ENCODE results near the gene RIT2. TPM values are rescaled to one million over a fixed set of nuclear protein-coding genes. Genes with fewer than 3 reads are reported as not detected.

The RIT2 gene
- polyA plus RNA-seq, 1 donor from 2014 or later: 1.1 TPM

DNA sequence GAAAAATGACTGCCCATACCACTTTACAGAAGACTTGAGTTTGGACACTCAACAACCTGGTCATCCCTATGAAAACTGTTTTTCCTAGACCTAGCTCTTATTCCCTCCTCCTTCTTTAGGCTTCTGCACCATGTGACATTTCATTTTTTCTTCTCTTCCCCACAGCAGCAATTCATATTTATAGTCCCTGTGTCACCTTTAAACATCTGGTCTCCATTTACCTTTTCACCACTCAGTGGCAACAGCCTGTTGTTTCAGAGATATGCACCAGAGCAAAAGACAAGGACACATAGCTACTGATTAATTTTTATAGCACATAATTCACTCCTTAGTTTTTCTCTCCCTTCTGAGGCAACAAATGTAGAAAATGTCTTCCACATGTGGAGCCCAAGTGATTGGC, 118.7 kb downstream of the RIT2 start:
- no peak overlapping the region for H3K9ac ChIP-seq (ENCODE audit: low read length)

DNA sequence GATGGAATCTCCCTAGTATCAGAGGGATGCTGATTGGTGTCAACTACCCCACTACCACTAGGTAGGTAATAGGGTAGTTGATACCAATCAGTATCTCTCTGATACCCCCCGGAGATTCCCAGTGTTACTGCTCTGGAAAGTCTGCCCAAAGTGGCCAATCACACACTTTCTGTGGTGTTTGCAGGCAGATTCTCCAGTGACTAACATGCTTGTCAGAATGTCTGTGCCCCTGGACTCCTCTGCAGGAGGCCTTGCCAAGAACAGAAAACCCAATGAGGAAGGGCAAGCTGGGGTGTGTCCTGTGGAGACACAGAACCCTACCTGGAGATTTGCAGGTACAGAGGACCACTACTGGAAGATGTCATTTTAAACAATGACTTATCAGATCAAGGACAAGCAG, 135.1 kb downstream of the RIT2 start:
- no peak overlapping the region for H3K9ac ChIP-seq (ENCODE audit: low read length)
- H3K4me2 ChIP-seq (ENCODE audit: low read length): no peak overlapping the region
- H3K9me2 ChIP-seq (ENCODE audit: insufficient read depth, low read length): no peaks in the 10 kb centered on the region
- H3K27me3 ChIP-seq (ENCODE audit: insufficient read depth, low read depth, low read length): no peaks in the 10 kb centered on the region
- no peak overlapping the region for H3K27ac ChIP-seq (ENCODE audit: low read length)
- H2AFZ ChIP-seq (ENCODE audit: low read depth, low read length): no peak overlapping the region
- TF ChIP-seq TAF1 (IDR thresholded peaks at IDR 0.05; ENCODE audit: low read depth) (no peak), RAD21 (conservative IDR thresholded peaks at IDR 0.05) (no peak), SMC3 (conservative IDR thresholded peaks at IDR 0.05; ENCODE audit: poor library complexity) (no peak), EZH2 (IDR thresholded peaks at IDR 0.05; ENCODE audit: borderline replicate concordance, insufficient read depth, low read length, poor library complexity, severe bottlenecking) (no peak), EP300 (conservative IDR thresholded peaks at IDR 0.05; ENCODE audit: poor library complexity, severe bottlenecking) (no peak), POLR2AphosphoS5 (IDR thresholded peaks at IDR 0.05) (no peak), MXI1 (conservative IDR thresholded peaks at IDR 0.05; ENCODE audit: poor library complexity, severe bottlenecking) (no peak)
- TF ChIP-seq, protein P1, sequence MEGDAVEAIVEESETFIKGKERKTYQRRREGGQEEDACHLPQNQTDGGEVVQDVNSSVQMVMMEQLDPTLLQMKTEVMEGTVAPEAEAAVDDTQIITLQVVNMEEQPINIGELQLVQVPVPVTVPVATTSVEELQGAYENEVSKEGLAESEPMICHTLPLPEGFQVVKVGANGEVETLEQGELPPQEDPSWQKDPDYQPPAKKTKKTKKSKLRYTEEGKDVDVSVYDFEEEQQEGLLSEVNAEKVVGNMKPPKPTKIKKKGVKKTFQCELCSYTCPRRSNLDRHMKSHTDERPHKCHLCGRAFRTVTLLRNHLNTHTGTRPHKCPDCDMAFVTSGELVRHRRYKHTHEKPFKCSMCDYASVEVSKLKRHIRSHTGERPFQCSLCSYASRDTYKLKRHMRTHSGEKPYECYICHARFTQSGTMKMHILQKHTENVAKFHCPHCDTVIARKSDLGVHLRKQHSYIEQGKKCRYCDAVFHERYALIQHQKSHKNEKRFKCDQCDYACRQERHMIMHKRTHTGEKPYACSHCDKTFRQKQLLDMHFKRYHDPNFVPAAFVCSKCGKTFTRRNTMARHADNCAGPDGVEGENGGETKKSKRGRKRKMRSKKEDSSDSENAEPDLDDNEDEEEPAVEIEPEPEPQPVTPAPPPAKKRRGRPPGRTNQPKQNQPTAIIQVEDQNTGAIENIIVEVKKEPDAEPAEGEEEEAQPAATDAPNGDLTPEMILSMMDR (IDR thresholded peaks at IDR 0.05; ENCODE audit: poor library complexity, severe bottlenecking): no peak
- TF ChIP-seq, protein P2, sequence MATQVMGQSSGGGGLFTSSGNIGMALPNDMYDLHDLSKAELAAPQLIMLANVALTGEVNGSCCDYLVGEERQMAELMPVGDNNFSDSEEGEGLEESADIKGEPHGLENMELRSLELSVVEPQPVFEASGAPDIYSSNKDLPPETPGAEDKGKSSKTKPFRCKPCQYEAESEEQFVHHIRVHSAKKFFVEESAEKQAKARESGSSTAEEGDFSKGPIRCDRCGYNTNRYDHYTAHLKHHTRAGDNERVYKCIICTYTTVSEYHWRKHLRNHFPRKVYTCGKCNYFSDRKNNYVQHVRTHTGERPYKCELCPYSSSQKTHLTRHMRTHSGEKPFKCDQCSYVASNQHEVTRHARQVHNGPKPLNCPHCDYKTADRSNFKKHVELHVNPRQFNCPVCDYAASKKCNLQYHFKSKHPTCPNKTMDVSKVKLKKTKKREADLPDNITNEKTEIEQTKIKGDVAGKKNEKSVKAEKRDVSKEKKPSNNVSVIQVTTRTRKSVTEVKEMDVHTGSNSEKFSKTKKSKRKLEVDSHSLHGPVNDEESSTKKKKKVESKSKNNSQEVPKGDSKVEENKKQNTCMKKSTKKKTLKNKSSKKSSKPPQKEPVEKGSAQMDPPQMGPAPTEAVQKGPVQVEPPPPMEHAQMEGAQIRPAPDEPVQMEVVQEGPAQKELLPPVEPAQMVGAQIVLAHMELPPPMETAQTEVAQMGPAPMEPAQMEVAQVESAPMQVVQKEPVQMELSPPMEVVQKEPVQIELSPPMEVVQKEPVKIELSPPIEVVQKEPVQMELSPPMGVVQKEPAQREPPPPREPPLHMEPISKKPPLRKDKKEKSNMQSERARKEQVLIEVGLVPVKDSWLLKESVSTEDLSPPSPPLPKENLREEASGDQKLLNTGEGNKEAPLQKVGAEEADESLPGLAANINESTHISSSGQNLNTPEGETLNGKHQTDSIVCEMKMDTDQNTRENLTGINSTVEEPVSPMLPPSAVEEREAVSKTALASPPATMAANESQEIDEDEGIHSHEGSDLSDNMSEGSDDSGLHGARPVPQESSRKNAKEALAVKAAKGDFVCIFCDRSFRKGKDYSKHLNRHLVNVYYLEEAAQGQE (IDR thresholded peaks at IDR 0.05; ENCODE audit: borderline replicate concordance): no peak
- H3K79me2 ChIP-seq (replicated peaks; ENCODE audit: insufficient read depth, low read length): no peaks in the 10 kb centered on the region
- H3K9me3 ChIP-seq (ENCODE audit: low read length): no peaks in the 10 kb centered on the region
- H4K20me1 ChIP-seq (ENCODE audit: insufficient read depth): no peaks in the 10 kb centered on the region
- H3K36me3 ChIP-seq (ENCODE audit: insufficient read depth, low read length): no peaks in the 10 kb centered on the region
- H3F3A ChIP-seq (ENCODE audit: insufficient read depth, low read length, poor library complexity, severe bottlenecking): no peaks in the 10 kb centered on the region
- no peak overlapping the region for H3K4me3 ChIP-seq (ENCODE audit: low read length)

More for the DNA sequence above, 118.7 kb downstream of the RIT2 start:
- Histone ChIP-seq H3K79me2 (replicated peaks; ENCODE audit: insufficient read depth, low read length) (no peaks in the 10 kb centered on the region), H4K20me1 (ENCODE audit: insufficient read depth) (no peaks in the 10 kb centered on the region), H3K9me3 (ENCODE audit: low read length) (no peaks in the 10 kb centered on the region), H3K27me3 (ENCODE audit: insufficient read depth, low read depth, low read length) (no peaks in the 10 kb centered on the region), H3K27ac (ENCODE audit: low read length) (no peak overlapping the region), H3K4me3 (ENCODE audit: low read length) (no peak overlapping the region), H3F3A (ENCODE audit: insufficient read depth, low read length, poor library complexity, severe bottlenecking) (no peaks in the 10 kb centered on the region), H2AFZ (ENCODE audit: low read depth, low read length) (no peak overlapping the region), H3K4me2 (ENCODE audit: low read length) (no peak overlapping the region), H3K9me2 (ENCODE audit: insufficient read depth, low read length) (no peaks in the 10 kb centered on the region), H3K36me3 (ENCODE audit: insufficient read depth, low read length) (no peaks in the 10 kb centered on the region)
- TF ChIP-seq, protein P1 (IDR thresholded peaks at IDR 0.05; ENCODE audit: poor library complexity, severe bottlenecking): no peak
- TF ChIP-seq MXI1 (conservative IDR thresholded peaks at IDR 0.05; ENCODE audit: poor library complexity, severe bottlenecking) (no peak), RAD21 (conservative IDR thresholded peaks at IDR 0.05) (no peak), POLR2AphosphoS5 (IDR thresholded peaks at IDR 0.05) (no peak), EP300 (conservative IDR thresholded peaks at IDR 0.05; ENCODE audit: poor library complexity, severe bottlenecking) (no peak), TAF1 (IDR thresholded peaks at IDR 0.05; ENCODE audit: low read depth) (no peak), SMC3 (conservative IDR thresholded peaks at IDR 0.05; ENCODE audit: poor library complexity) (no peak), EZH2 (IDR thresholded peaks at IDR 0.05; ENCODE audit: borderline replicate concordance, insufficient read depth, low read length, poor library complexity, severe bottlenecking) (no peak)
- TF ChIP-seq, protein P2 (IDR thresholded peaks at IDR 0.05; ENCODE audit: borderline replicate concordance): no peak
